SK-N-SH (cell line): ENCODE measurements around the gene SYNJ2BP. TPM values are rescaled to one million over a fixed set of nuclear protein-coding genes. Genes with fewer than 3 reads are reported as not detected.

ENCODE experiments used
- CTCF ChIA-PET: fragments of 300-600, 350-600 bp; formaldehyde crosslinking; extraction: SDS; loops from one replicate; lab custom pipeline; 2021; lab: Yijun Ruan, JAX
- POLR2A ChIA-PET: fragments of 350-600 bp; sonication (Branson Sonifier 250); formaldehyde crosslinking; extraction: SDS; loops from one replicate; lab custom pipeline; 2020; ENCODE audit warnings: antibody characterized with exemption, inconsistent platforms; lab: Yijun Ruan, JAX
- DNase-seq: peaks from one replicate; pipeline ENCODE4 v3.0.0; 2012
- H2AFZ ChIP-seq: fragments of 200-600 bp; sonication (generic); 2 replicates; pipeline ENCODE4 v1.8.1; 2016; ENCODE audit warnings: antibody characterized with exemption, mild to moderate bottlenecking, low read depth
- H3F3A ChIP-seq: fragments of 200-600 bp; sonication (generic); replicated peaks from 2 replicates; pipeline ENCODE3; 2016; ENCODE audit warnings: antibody characterized with exemption, mild to moderate bottlenecking; ENCODE audit not compliant: insufficient read depth
- H3K27ac ChIP-seq, 2 experiments: fragments of 200-500 bp in 1 of 2; fragments of 200-600 bp in 1 of 2; sonication (Bioruptor generic) in 1 of 2; sonication (generic), shearing (Covaris generic) in 1 of 2; 2 replicates each; pipeline versions ENCODE4 v1.5.1 to v1.6.1; 2014 to 2016; ENCODE audit warnings: low read depth in 2 of 2, inconsistent platforms in 1 of 2, low read length in 1 of 2, mild to moderate bottlenecking in 1 of 2, mixed read lengths in 1 of 2
- H3K27me3 ChIP-seq: fragments of 200-600 bp; sonication (generic), shearing (Covaris generic); 2 replicates; pipeline ENCODE4 v1.6.1; 2016; ENCODE audit warnings: mixed run types; ENCODE audit not compliant: insufficient read depth
- H3K36me3 ChIP-seq, 2 experiments: fragments of 200-500 bp in 1 of 2; fragments of 200-600 bp in 1 of 2; sonication (Bioruptor generic) in 1 of 2; sonication (generic) in 1 of 2; replicated peaks in 1 of 2; 2 replicates each; pipeline versions ENCODE3 to v1.5.1; 2014 to 2016; ENCODE audit warnings: low read length in 1 of 2, mild to moderate bottlenecking in 1 of 2; ENCODE audit not compliant: insufficient read depth in 2 of 2, control insufficient read depth in 1 of 2
- H3K4me1 ChIP-seq, 2 experiments: fragments of 200-500 bp in 1 of 2; fragments of 200-600 bp in 1 of 2; sonication (Bioruptor generic) in 1 of 2; sonication (generic), shearing (Covaris generic) in 1 of 2; 2 replicates each; pipeline versions ENCODE4 v1.5.1 to v1.6.1; 2014 to 2016; ENCODE audit warnings: low read depth in 1 of 2, low read length in 1 of 2, mixed run types in 1 of 2; ENCODE audit not compliant: insufficient read depth in 2 of 2, control insufficient read depth in 1 of 2
- H3K4me2 ChIP-seq: fragments of 200-600 bp; sonication (generic), shearing (Covaris generic); 2 replicates; pipeline ENCODE4 v1.6.1; 2017; ENCODE audit warnings: mixed run types
- H3K4me3 ChIP-seq, 2 experiments: fragments of 200-500 bp in 1 of 2; fragments of 200-600 bp in 1 of 2; sonication (Bioruptor generic) in 1 of 2; sonication (generic), shearing (Covaris generic) in 1 of 2; 2 replicates each; pipeline versions ENCODE4 v1.5.1 to v1.8.1; 2014 to 2016; ENCODE audit warnings: low read depth in 2 of 2, inconsistent platforms in 1 of 2, low read length in 1 of 2, mild to moderate bottlenecking in 1 of 2, mixed read lengths in 1 of 2, moderate library complexity in 1 of 2
- H3K79me2 ChIP-seq: fragments of 200-600 bp; sonication (generic); 2 replicates; pipeline ENCODE4 v1.8.1; 2017; ENCODE audit warnings: mild to moderate bottlenecking; ENCODE audit not compliant: insufficient read depth
- H3K9ac ChIP-seq: fragments of 200-600 bp; sonication (generic); 2 replicates; pipeline ENCODE4 v1.6.1; 2017; ENCODE audit warnings: mixed run types
- H3K9me2 ChIP-seq: fragments of 200-600 bp; sonication (generic); 2 replicates; pipeline ENCODE4 v1.6.1; 2017; ENCODE audit warnings: mixed run types
- H3K9me3 ChIP-seq: fragments of 200-600 bp; sonication (generic); 2 replicates; pipeline ENCODE4 v1.6.1; 2017; ENCODE audit warnings: mixed run types, mild to moderate bottlenecking, moderate library complexity
- H4K20me1 ChIP-seq: fragments of 200-600 bp; sonication (generic); 2 replicates; pipeline ENCODE4 v1.6.1; 2017; ENCODE audit warnings: mild to moderate bottlenecking, mixed run types; ENCODE audit not compliant: insufficient read depth
- ELF1 ChIP-seq: IDR thresholded peaks from 2 replicates; pipeline ENCODE4 v1.4.0; 2012
- EP300 ChIP-seq, 2 experiments: IDR thresholded peaks; 2 replicates each; pipeline versions ENCODE4 v1.4.0 to v1.6.1; 2012; ENCODE audit warnings: borderline replicate concordance in 1 of 2, low read depth in 1 of 2, low read length in 1 of 2
- EZH2phosphoT487 ChIP-seq: fragments of 200-600 bp; sonication (generic); IDR thresholded peaks from 2 replicates; pipeline ENCODE4 v1.6.1; 2017; ENCODE audit warnings: low read depth, mixed run types, mild to moderate bottlenecking, antibody characterized with exemption, moderate library complexity, borderline replicate concordance
- GABPA ChIP-seq: IDR thresholded peaks from 2 replicates; pipeline ENCODE4 v1.4.0; 2012; ENCODE audit warnings: low read depth, mild to moderate bottlenecking
- JUND ChIP-seq: IDR thresholded peaks from 2 replicates; pipeline ENCODE4 v1.4.0; 2012
- MEF2A ChIP-seq: IDR thresholded peaks from 2 replicates; pipeline ENCODE4 v1.4.0; 2012; ENCODE audit warnings: low read depth, borderline replicate concordance
- MXI1 ChIP-seq: IDR thresholded peaks from 2 replicates; pipeline ENCODE4 v1.6.1; 2012; ENCODE audit warnings: mild to moderate bottlenecking, low read depth, low read length, improper control_type of control experiment
- NFIC ChIP-seq: IDR thresholded peaks from 2 replicates; pipeline ENCODE4 v1.4.0; 2012; ENCODE audit warnings: borderline replicate concordance
- NRF1 ChIP-seq: IDR thresholded peaks from 2 replicates; pipeline ENCODE4 v1.6.1; 2012; ENCODE audit warnings: low read depth, mild to moderate bottlenecking, low read length
- POLR2AphosphoS5 ChIP-seq: IDR thresholded peaks from 2 replicates; pipeline ENCODE4 v1.6.1; 2012; ENCODE audit warnings: low read depth, low read length
- RXRA ChIP-seq: IDR thresholded peaks from 2 replicates; pipeline ENCODE4 v1.4.0; 2012; ENCODE audit warnings: low read depth, mild to moderate bottlenecking, borderline replicate concordance
- YY1 ChIP-seq: IDR thresholded peaks from 2 replicates; pipeline ENCODE4 v1.4.0; 2012; ENCODE audit warnings: low read depth, mild to moderate bottlenecking
- WGBS: methylation state at CpG from one replicate; pipeline ENCODE4 v1.1.6; 2017; ENCODE audit warnings: low lambda C conversion rate; 5-methylcytosine and 5-hydroxymethylcytosine counted together
- polyA plus RNA-seq, 3 experiments: library from polyadenylated mRNA; depleted of rRNA; stranded (reverse); fragments of >200 nt; gene quantifications; 2 replicates each; pipeline ENCODE4 v1.2.3, GENCODE V29; 2012
- TF ChIP-seq, protein P1 (sequence below): fragments of 200-600 bp; sonication (generic); IDR thresholded peaks from 2 replicates; pipeline ENCODE4 v1.6.1; 2017; ENCODE audit warnings: antibody characterized with exemption, mild to moderate bottlenecking, moderate library complexity
- TF ChIP-seq, protein P2 (sequence below): IDR thresholded peaks from 2 replicates; pipeline ENCODE4 v1.6.1; 2012; ENCODE audit warnings: mild to moderate bottlenecking, low read depth, low read length, moderate library complexity
- TF ChIP-seq, protein P3 (sequence below): IDR thresholded peaks from 2 replicates; pipeline ENCODE4 v1.4.0; 2012; ENCODE audit warnings: low read depth, borderline replicate concordance
- TF ChIP-seq, protein P4 (sequence below): fragments of 150-350 bp; IDR thresholded peaks from 2 replicates; pipeline ENCODE4 v1.6.1; 2016; ENCODE audit warnings: mild to moderate bottlenecking, low read depth, low read length

SYNJ2BP gene
- polyA plus RNA-seq, 1 of the 3 experiments (the other 2 are of a cell fraction), result 12.4 TPM

DNA sequence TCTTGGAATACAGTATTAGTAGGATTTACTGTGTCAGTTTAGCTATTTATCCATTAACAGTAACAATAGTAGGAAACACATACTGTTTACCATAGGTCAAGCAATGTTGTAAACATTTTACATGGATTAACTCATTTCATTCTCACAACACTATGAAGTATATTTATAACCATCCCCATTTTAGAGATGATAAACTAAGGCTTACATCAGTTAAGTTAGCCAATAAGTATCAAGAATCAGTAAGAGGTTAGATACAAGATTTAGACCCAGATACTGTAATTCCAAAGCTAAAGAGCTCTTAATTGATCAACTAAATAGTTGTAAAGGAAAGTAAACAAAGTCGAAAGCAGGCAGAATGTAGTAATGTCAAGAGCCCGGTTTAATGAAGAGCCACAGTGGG lies 1.1 kb downstream of the SYNJ2BP start:
- WGBS, result 8% methylated on average over 2 of the region's 2 CpGs
- CTCF ChIA-PET, result interaction anchor here (0.9 kb wide), 1 partner anchor 13 kb away, joined by 4 read pairs; no protein-coding TSS in a partner anchor

More for the DNA sequence above, 1.1 kb downstream of the SYNJ2BP start:
- Histone ChIP-seq H3K27me3 (no peaks in the 10 kb centered on the region), H3K9me3 (no peaks in the 10 kb centered on the region), H3K4me1 (peaks cover 2 to 4% of the 10 kb centered on the region in 2 experiments; a peak in 2 of 4 replicates), H4K20me1 (no peaks in the 10 kb centered on the region), H3K4me3 (peak overlapping the region; percentile 56 to 96), H3K9ac (peak overlapping the region; percentile 74; the same call in 1 of the 2 replicates), H2AFZ (0 out of 2 replicates have a peak overlapping the region, but pooled peaks have one; percentile 27), H3K9me2 (no peaks in the 10 kb centered on the region), H3K27ac (no peak overlapping the region; a peak in 1 of 4 replicates), H3K79me2 (peaks cover 50% of the 10 kb centered on the region), H3K4me2 (peak overlapping the region; percentile 72), H3K36me3 (peaks cover 0 to 19% of the 10 kb centered on the region in 2 experiments), H3F3A (no peaks in the 10 kb centered on the region)
- no peak for DNase-seq
- TF ChIP-seq, protein P1, sequence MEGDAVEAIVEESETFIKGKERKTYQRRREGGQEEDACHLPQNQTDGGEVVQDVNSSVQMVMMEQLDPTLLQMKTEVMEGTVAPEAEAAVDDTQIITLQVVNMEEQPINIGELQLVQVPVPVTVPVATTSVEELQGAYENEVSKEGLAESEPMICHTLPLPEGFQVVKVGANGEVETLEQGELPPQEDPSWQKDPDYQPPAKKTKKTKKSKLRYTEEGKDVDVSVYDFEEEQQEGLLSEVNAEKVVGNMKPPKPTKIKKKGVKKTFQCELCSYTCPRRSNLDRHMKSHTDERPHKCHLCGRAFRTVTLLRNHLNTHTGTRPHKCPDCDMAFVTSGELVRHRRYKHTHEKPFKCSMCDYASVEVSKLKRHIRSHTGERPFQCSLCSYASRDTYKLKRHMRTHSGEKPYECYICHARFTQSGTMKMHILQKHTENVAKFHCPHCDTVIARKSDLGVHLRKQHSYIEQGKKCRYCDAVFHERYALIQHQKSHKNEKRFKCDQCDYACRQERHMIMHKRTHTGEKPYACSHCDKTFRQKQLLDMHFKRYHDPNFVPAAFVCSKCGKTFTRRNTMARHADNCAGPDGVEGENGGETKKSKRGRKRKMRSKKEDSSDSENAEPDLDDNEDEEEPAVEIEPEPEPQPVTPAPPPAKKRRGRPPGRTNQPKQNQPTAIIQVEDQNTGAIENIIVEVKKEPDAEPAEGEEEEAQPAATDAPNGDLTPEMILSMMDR, result no peak
- TF ChIP-seq POLR2AphosphoS5 (no peak), GABPA (no peak), NFIC (no peak), EP300 (IDR thresholded peaks at IDR 0.05; ENCODE audit: borderline replicate concordance in 1 of 2, low read depth in 1 of 2, low read length in 1 of 2) (no peak), EZH2phosphoT487 (no peak), ELF1 (no peak), RXRA (no peak), YY1 (no peak), NRF1 (no peak), MEF2A (no peak), JUND (no peak), MXI1 (no peak)
- TF ChIP-seq, protein P2, sequence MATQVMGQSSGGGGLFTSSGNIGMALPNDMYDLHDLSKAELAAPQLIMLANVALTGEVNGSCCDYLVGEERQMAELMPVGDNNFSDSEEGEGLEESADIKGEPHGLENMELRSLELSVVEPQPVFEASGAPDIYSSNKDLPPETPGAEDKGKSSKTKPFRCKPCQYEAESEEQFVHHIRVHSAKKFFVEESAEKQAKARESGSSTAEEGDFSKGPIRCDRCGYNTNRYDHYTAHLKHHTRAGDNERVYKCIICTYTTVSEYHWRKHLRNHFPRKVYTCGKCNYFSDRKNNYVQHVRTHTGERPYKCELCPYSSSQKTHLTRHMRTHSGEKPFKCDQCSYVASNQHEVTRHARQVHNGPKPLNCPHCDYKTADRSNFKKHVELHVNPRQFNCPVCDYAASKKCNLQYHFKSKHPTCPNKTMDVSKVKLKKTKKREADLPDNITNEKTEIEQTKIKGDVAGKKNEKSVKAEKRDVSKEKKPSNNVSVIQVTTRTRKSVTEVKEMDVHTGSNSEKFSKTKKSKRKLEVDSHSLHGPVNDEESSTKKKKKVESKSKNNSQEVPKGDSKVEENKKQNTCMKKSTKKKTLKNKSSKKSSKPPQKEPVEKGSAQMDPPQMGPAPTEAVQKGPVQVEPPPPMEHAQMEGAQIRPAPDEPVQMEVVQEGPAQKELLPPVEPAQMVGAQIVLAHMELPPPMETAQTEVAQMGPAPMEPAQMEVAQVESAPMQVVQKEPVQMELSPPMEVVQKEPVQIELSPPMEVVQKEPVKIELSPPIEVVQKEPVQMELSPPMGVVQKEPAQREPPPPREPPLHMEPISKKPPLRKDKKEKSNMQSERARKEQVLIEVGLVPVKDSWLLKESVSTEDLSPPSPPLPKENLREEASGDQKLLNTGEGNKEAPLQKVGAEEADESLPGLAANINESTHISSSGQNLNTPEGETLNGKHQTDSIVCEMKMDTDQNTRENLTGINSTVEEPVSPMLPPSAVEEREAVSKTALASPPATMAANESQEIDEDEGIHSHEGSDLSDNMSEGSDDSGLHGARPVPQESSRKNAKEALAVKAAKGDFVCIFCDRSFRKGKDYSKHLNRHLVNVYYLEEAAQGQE, result no peak
- TF ChIP-seq, protein P3, sequence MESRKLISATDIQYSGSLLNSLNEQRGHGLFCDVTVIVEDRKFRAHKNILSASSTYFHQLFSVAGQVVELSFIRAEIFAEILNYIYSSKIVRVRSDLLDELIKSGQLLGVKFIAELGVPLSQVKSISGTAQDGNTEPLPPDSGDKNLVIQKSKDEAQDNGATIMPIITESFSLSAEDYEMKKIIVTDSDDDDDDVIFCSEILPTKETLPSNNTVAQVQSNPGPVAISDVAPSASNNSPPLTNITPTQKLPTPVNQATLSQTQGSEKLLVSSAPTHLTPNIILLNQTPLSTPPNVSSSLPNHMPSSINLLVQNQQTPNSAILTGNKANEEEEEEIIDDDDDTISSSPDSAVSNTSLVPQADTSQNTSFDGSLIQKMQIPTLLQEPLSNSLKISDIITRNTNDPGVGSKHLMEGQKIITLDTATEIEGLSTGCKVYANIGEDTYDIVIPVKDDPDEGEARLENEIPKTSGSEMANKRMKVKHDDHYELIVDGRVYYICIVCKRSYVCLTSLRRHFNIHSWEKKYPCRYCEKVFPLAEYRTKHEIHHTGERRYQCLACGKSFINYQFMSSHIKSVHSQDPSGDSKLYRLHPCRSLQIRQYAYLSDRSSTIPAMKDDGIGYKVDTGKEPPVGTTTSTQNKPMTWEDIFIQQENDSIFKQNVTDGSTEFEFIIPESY, result no peak
- TF ChIP-seq, protein P4, sequence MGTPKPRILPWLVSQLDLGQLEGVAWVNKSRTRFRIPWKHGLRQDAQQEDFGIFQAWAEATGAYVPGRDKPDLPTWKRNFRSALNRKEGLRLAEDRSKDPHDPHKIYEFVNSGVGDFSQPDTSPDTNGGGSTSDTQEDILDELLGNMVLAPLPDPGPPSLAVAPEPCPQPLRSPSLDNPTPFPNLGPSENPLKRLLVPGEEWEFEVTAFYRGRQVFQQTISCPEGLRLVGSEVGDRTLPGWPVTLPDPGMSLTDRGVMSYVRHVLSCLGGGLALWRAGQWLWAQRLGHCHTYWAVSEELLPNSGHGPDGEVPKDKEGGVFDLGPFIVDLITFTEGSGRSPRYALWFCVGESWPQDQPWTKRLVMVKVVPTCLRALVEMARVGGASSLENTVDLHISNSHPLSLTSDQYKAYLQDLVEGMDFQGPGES, result no peak
- POLR2A ChIA-PET, result no interaction called here
